ENCODE measurements around the gene PTGER1.

PTGER1 gene

DNA sequence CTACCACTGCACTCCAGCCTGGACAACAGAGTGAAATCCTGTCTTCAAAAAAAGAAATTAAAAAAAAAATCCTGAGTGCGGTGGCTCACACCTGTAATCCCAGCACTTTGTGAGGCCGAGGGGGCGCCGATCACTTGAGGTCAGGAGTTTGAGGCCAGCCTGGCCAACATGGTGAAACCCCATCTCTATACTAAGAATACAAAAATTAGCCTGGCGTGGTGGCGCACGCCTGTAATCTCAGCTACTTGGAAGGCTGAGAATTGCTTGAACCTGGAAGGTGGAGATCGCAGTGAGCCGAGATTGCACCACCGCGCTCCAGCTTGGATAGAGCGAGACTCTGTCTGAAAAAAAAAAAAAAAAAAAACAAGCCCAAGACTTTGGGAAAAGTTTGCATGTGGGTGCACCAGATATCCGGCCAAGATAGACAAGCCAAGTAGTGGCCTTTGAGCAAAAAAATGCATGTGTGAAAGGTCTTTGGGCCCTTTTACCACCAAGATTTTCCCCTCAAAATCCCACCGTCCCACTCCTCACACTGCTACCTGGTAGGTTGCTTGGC, 37.3 kb upstream of the PTGER1 start (continued):
- TF ChIP-seq, protein P1, sequence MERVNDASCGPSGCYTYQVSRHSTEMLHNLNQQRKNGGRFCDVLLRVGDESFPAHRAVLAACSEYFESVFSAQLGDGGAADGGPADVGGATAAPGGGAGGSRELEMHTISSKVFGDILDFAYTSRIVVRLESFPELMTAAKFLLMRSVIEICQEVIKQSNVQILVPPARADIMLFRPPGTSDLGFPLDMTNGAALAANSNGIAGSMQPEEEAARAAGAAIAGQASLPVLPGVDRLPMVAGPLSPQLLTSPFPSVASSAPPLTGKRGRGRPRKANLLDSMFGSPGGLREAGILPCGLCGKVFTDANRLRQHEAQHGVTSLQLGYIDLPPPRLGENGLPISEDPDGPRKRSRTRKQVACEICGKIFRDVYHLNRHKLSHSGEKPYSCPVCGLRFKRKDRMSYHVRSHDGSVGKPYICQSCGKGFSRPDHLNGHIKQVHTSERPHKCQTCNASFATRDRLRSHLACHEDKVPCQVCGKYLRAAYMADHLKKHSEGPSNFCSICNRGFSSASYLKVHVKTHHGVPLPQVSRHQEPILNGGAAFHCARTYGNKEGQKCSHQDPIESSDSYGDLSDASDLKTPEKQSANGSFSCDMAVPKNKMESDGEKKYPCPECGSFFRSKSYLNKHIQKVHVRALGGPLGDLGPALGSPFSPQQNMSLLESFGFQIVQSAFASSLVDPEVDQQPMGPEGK (CRISPR knock-in tag; IDR thresholded peaks at IDR 0.05; ENCODE audit: borderline replicate concordance) = no peak
- no peak for TF ChIP-seq GLIS3 (CRISPR knock-in tag; IDR thresholded peaks at IDR 0.05)

DNA sequence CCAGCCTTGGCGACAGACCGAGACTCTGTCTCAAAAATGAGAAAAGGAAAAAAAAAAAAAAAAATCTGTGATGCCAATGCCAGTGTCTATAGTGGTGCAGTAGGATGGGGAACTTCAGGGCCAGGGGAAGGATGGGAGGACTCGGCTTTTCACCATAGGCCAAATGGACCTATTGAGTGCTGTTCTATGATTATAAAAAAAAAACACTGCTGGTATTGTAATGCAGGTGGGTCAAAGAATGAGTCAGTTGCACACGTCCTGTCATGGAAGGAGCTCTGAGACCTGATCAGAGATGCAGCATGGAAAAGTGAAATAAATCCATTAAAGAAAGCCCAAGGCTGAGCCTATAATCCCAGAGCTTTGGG, 36.1 kb upstream of the PTGER1 start:
- no peak; the same call in 2 of the 3 replicates for ATAC-seq
- no peak for TF ChIP-seq ESRRG (CRISPR knock-in tag; IDR thresholded peaks at IDR 0.05)
- no peak for TF ChIP-seq CREB5 (CRISPR knock-in tag; IDR thresholded peaks at IDR 0.05; ENCODE audit: low read depth)
- no peak for TF ChIP-seq GLIS3 (CRISPR knock-in tag; IDR thresholded peaks at IDR 0.05)
- no peak for TF ChIP-seq PPARA (CRISPR knock-in tag; IDR thresholded peaks at IDR 0.05; ENCODE audit: borderline replicate concordance)
- TF ChIP-seq ZNF565 (CRISPR knock-in tag; conservative IDR thresholded peaks at IDR 0.05; ENCODE audit: low read depth) = no peak
- TF ChIP-seq ZC3H10 (CRISPR knock-in tag; IDR thresholded peaks at IDR 0.05) = no peak
- TF ChIP-seq SNAI2 (CRISPR knock-in tag; IDR thresholded peaks at IDR 0.05) = no peak
- no peak for TF ChIP-seq RARB (CRISPR knock-in tag; IDR thresholded peaks at IDR 0.05)
- TF ChIP-seq, protein P1 (CRISPR knock-in tag; IDR thresholded peaks at IDR 0.05; ENCODE audit: borderline replicate concordance) = no peak
- no peak for TF ChIP-seq TCF4 (CRISPR knock-in tag; IDR thresholded peaks at IDR 0.05; ENCODE audit: borderline replicate concordance)
- TF ChIP-seq ZNF8 (CRISPR knock-in tag; IDR thresholded peaks at IDR 0.05) = no peak
- TF ChIP-seq ISL1 (CRISPR knock-in tag; IDR thresholded peaks at IDR 0.05) = no peak
- no peak for TF ChIP-seq TOX (CRISPR knock-in tag; IDR thresholded peaks at IDR 0.05; ENCODE audit: borderline replicate concordance)
- no peak for TF ChIP-seq CSDC2 (CRISPR knock-in tag; IDR thresholded peaks at IDR 0.05)
- no peak for TF ChIP-seq BACH2 (CRISPR knock-in tag; IDR thresholded peaks at IDR 0.05; ENCODE audit: borderline replicate concordance)

- TF ChIP-seq, protein P2, sequence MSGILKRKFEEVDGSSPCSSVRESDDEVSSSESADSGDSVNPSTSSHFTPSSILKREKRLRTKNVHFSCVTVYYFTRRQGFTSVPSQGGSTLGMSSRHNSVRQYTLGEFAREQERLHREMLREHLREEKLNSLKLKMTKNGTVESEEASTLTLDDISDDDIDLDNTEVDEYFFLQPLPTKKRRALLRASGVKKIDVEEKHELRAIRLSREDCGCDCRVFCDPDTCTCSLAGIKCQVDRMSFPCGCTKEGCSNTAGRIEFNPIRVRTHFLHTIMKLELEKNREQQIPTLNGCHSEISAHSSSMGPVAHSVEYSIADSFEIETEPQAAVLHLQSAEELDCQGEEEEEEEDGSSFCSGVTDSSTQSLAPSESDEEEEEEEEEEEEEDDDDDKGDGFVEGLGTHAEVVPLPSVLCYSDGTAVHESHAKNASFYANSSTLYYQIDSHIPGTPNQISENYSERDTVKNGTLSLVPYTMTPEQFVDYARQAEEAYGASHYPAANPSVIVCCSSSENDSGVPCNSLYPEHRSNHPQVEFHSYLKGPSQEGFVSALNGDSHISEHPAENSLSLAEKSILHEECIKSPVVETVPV (CRISPR knock-in tag; IDR thresholded peaks at IDR 0.05) = no peak
- TF ChIP-seq ZFP30 (CRISPR knock-in tag; IDR thresholded peaks at IDR 0.05) (no peak), ARNTL (CRISPR knock-in tag; IDR thresholded peaks at IDR 0.05; ENCODE audit: borderline replicate concordance, low read depth) (no peak), SNAI2 (CRISPR knock-in tag; IDR thresholded peaks at IDR 0.05) (no peak)
- ATAC-seq = peak; percentile 42
Observed at GRCh38 chr19:14510311-14511228, 35.4 kb upstream of the PTGER1 start.

GRCh38 chr19:14507704-14508542, 32.8 kb upstream of the PTGER1 start:
- peak; percentile 9; the same call in 2 of the 3 replicates for ATAC-seq
- no peak for TF ChIP-seq PPARA (CRISPR knock-in tag; IDR thresholded peaks at IDR 0.05; ENCODE audit: borderline replicate concordance)
- no peak for TF ChIP-seq ESRRG (CRISPR knock-in tag; IDR thresholded peaks at IDR 0.05)
- no peak for TF ChIP-seq OSR1 (CRISPR knock-in tag; IDR thresholded peaks at IDR 0.05)
- TF ChIP-seq GLIS3 (CRISPR knock-in tag; IDR thresholded peaks at IDR 0.05) = no peak
- TF ChIP-seq, protein P1 (CRISPR knock-in tag; IDR thresholded peaks at IDR 0.05; ENCODE audit: borderline replicate concordance) = no peak

Measured in SK-N-SH treated with all-trans-retinoic acid at 6 μM for 48 hours (cell line).